OCI-LY7 (cell line): Measurements from ENCODE around the gene ABCA8. TPM values are rescaled to one million over a fixed set of nuclear protein-coding genes. Genes with fewer than 3 reads are reported as not detected.
A peak's percentile ranks its signal among the peaks of the same experiment; 100 is the strongest.

ENCODE experiments used
- BruUV-seq: library from RNA; stranded (reverse); fragments of 400-500 nt; replicated peaks from 2 replicates; lab custom pipeline; 2021; lab: Mats Ljungman, UMichigan
- CTCF ChIA-PET: fragments of 300-600 bp; sonication (Branson Sonifier 250); formaldehyde crosslinking; loops from one replicate; lab custom pipeline; 2022; ENCODE audit warnings: antibody characterized with exemption; ENCODE audit not compliant: unreplicated experiment; lab: Charles Lee
- POLR2A ChIA-PET: fragments of 300-600 bp; sonication (Branson Sonifier 250); formaldehyde crosslinking; loops from one replicate; lab custom pipeline; 2022; ENCODE audit warnings: antibody characterized with exemption; lab: Charles Lee
- DNase-seq: peaks from one replicate; pipeline ENCODE4 v3.0.0-alpha.2; 2015; ENCODE audit warnings: low spot score
- H2AFZ ChIP-seq: fragments of 200-600 bp; sonication (generic), shearing (Covaris generic); 2 replicates; pipeline ENCODE4 v1.6.1; 2014; ENCODE audit warnings: mild to moderate bottlenecking, antibody characterized with exemption, low read length, moderate library complexity
- H3K27ac ChIP-seq: fragments of 200-600 bp; sonication (generic); 2 replicates; pipeline ENCODE4 v1.5.1; 2014; ENCODE audit warnings: mixed run types, low read depth, mild to moderate bottlenecking, moderate library complexity, low read length, inconsistent platforms; ENCODE audit not compliant: poor library complexity, severe bottlenecking
- H3K36me3 ChIP-seq: fragments of 200-600 bp; sonication (generic); 2 replicates; pipeline ENCODE4 v1.6.1; 2014; ENCODE audit warnings: mild to moderate bottlenecking, antibody characterized with exemption, low read length, moderate library complexity, mixed read lengths; ENCODE audit not compliant: insufficient read depth
- H3K4me1 ChIP-seq: fragments of 200-600 bp; sonication (generic); 2 replicates; pipeline ENCODE4 v1.5.1; 2014; ENCODE audit warnings: mild to moderate bottlenecking, low read length; ENCODE audit not compliant: insufficient read depth, poor library complexity, severe bottlenecking
- H3K4me2 ChIP-seq: fragments of 200-600 bp; sonication (generic); 2 replicates; pipeline ENCODE4 v1.6.1; 2014; ENCODE audit warnings: mild to moderate bottlenecking, low read length
- H3K4me3 ChIP-seq: fragments of 200-600 bp; sonication (generic); 2 replicates; pipeline ENCODE4 v1.5.1; 2014; ENCODE audit warnings: mild to moderate bottlenecking, low read depth, low read length; ENCODE audit not compliant: poor library complexity, severe bottlenecking
- H3K79me2 ChIP-seq: fragments of 200-600 bp; sonication (generic); 2 replicates; pipeline ENCODE4 v1.6.1; 2016; ENCODE audit warnings: low read depth, mild to moderate bottlenecking, low read length, moderate library complexity, mixed read lengths; ENCODE audit not compliant: insufficient read depth
- H3K9me2 ChIP-seq: fragments of 200-600 bp; sonication (generic); 2 replicates; pipeline ENCODE4 v1.6.1; 2016; ENCODE audit warnings: mild to moderate bottlenecking, low read length, mixed read lengths; ENCODE audit not compliant: insufficient read depth
- H3K9me3 ChIP-seq: fragments of 200-600 bp; sonication (generic); 2 replicates; pipeline ENCODE4 v1.6.1; 2014; ENCODE audit warnings: mild to moderate bottlenecking, mixed run types, low read length, mixed read lengths
- H4K20me1 ChIP-seq: fragments of 200-600 bp; sonication (generic); 2 replicates; pipeline ENCODE4 v1.6.1; 2014; ENCODE audit warnings: mild to moderate bottlenecking, antibody characterized with exemption, low read length, moderate library complexity, mixed read lengths; ENCODE audit not compliant: insufficient read depth
- CTCF ChIP-seq: fragments of 200-600 bp; sonication (generic); conservative IDR thresholded peaks from 2 replicates; pipeline ENCODE4 v1.5.1; 2014; ENCODE audit warnings: mild to moderate bottlenecking, antibody characterized with exemption, low read length, moderate library complexity, mixed read lengths
- EZH2phosphoT487 ChIP-seq: fragments of 200-600 bp; sonication (generic); IDR thresholded peaks from 2 replicates; pipeline ENCODE4 v1.6.1; 2018; ENCODE audit warnings: low read depth, borderline replicate concordance, mild to moderate bottlenecking, mixed run types, antibody characterized with exemption, low read length, moderate library complexity, mixed read lengths
- intact Hi-C: fragments of 100-400 bp; cut with micrococcal nuclease; formaldehyde crosslinking; loops from one replicate; pipeline ENCODE4 v1.10.0; 2022; ENCODE audit not compliant: unreplicated experiment
- total RNA-seq, 2 experiments: library from RNA; depleted of rRNA in 1 of 2; stranded (reverse); fragments of >200 nt in 1 of 2; shearing (Covaris generic) in 1 of 2; gene quantifications; 2 replicates each; pipeline ENCODE4 v1.2.3, GENCODE V29; 2014 to 2022

ABCA8 gene
- total RNA-seq, 2 experiments from 2014 or later = not detected

GRCh38 chr17:68973098-68973846 lies 18.1 kb upstream of the ABCA8 start:
- CTCF ChIA-PET = no interaction called here
- no TSS peak for BruUV-seq

GRCh38 chr17:68972119-68972704 lies 17.0 kb upstream of the ABCA8 start:
- Histone ChIP-seq H3K4me3 (no peak overlapping the region), H3K36me3 (no peaks in the 10 kb centered on the region), H4K20me1 (no peaks in the 10 kb centered on the region), H3K9me2 (no peaks in the 10 kb centered on the region), H2AFZ (no peak overlapping the region), H3K4me1 (no peaks in the 10 kb centered on the region), H3K27ac (no peak overlapping the region), H3K9me3 (no peaks in the 10 kb centered on the region), H3K79me2 (no peaks in the 10 kb centered on the region), H3K4me2 (no peak overlapping the region)
- intact Hi-C loops = loop anchor here (2.0 to 5.0 kb wide), 2 partner anchors 197 to 265 kb away; no protein-coding TSS in a partner anchor
- DNase-seq = peak; percentile 33
- no TSS peak for BruUV-seq
- ChIA-PET CTCF (no interaction called here), POLR2A (no interaction called here)
- TF ChIP-seq CTCF (peak; percentile 90), EZH2phosphoT487 (no peak)

More at GRCh38 chr17:68973098-68973846, 18.1 kb upstream of the ABCA8 start:
- Histone ChIP-seq H3K9me2 (no peaks in the 10 kb centered on the region), H4K20me1 (no peaks in the 10 kb centered on the region), H3K4me2 (no peak overlapping the region), H3K36me3 (no peaks in the 10 kb centered on the region), H3K9me3 (no peaks in the 10 kb centered on the region), H3K27ac (no peak overlapping the region), H3K4me3 (no peak overlapping the region), H2AFZ (no peak overlapping the region), H3K4me1 (no peaks in the 10 kb centered on the region), H3K79me2 (no peaks in the 10 kb centered on the region)
- intact Hi-C loops = loop anchor here (2.0 to 5.0 kb wide), 2 partner anchors 198 to 264 kb away; no protein-coding TSS in a partner anchor
- POLR2A ChIA-PET = no interaction called here
- TF ChIP-seq CTCF = no peak
- no peak for DNase-seq

GRCh38 chr17:68969101-68969500 lies 13.9 kb upstream of the ABCA8 start:
- intact Hi-C loops = no loop called here
- CTCF ChIA-PET = no interaction called here

More at GRCh38 chr17:68969101-68969500, 13.9 kb upstream of the ABCA8 start:
- no peaks in the 10 kb centered on the region for H3K9me2 ChIP-seq
- H4K20me1 ChIP-seq = no peaks in the 10 kb centered on the region
- TF ChIP-seq EZH2phosphoT487 (no peak), CTCF (no peak)
- no peak overlapping the region for H2AFZ ChIP-seq
- DNase-seq = no peak
- H3K9me3 ChIP-seq = no peaks in the 10 kb centered on the region
- no peak overlapping the region for H3K4me3 ChIP-seq
- H3K4me2 ChIP-seq = no peak overlapping the region
- no peaks in the 10 kb centered on the region for H3K36me3 ChIP-seq
- no peak overlapping the region for H3K27ac ChIP-seq
- H3K79me2 ChIP-seq = no peaks in the 10 kb centered on the region
- H3K4me1 ChIP-seq = no peaks in the 10 kb centered on the region
- BruUV-seq = no TSS peak
- POLR2A ChIA-PET = interaction anchor here (0.5 to 0.8 kb wide), 4 partner anchors 14 to 306 kb away, joined by 3 read pairs; no protein-coding TSS in a partner anchor
